HepG2 (cell line): ENCODE results near the gene PDLIM4. TPM values are rescaled to one million over a fixed set of nuclear protein-coding genes. Genes with fewer than 3 reads are reported as not detected.

Source experiments
- BHLHE40 ChIP-seq: IDR thresholded peaks from 2 replicates; pipeline ENCODE4 v1.6.1; 2011; ENCODE audit warnings: low read length, improper control_type of control experiment
- CAMTA2 ChIP-seq: sonication (generic); formaldehyde crosslinking; IDR thresholded peaks from 2 replicates; pipeline ENCODE4 v1.4.0; 2020; ENCODE audit warnings: mild to moderate bottlenecking, missing genetic modification reagents, borderline replicate concordance
- CHD2 ChIP-seq: IDR thresholded peaks from 2 replicates; pipeline ENCODE4 v1.6.1; 2011; ENCODE audit warnings: low read depth, low read length, improper control_type of control experiment
- GABPB1 ChIP-seq: IDR thresholded peaks from 2 replicates; pipeline ENCODE4 v1.6.1; 2016; ENCODE audit warnings: mild to moderate bottlenecking, missing genetic modification reagents, moderate library complexity, missing compliant biosample characterization
- GFI1 ChIP-seq: sonication (generic); formaldehyde crosslinking; IDR thresholded peaks from 2 replicates; pipeline ENCODE4 v1.5.0; 2020; ENCODE audit warnings: missing genetic modification reagents, mild to moderate bottlenecking, borderline replicate concordance
- GLMP ChIP-seq: sonication (generic); formaldehyde crosslinking; IDR thresholded peaks from 2 replicates; pipeline ENCODE4 v1.9.0; 2021; ENCODE audit warnings: missing genetic modification reagents, mild to moderate bottlenecking, borderline replicate concordance
- MEIS1 ChIP-seq: sonication (generic); formaldehyde crosslinking; IDR thresholded peaks from 2 replicates; pipeline ENCODE4 v1.9.0; 2021; ENCODE audit warnings: mild to moderate bottlenecking, missing genetic modification reagents, moderate library complexity, borderline replicate concordance
- PAX8 ChIP-seq: sonication (generic); formaldehyde crosslinking; IDR thresholded peaks from 2 replicates; pipeline ENCODE4 v1.8.0; 2022; ENCODE audit warnings: mild to moderate bottlenecking, missing genetic modification reagents, borderline replicate concordance
- PHF20 ChIP-seq: sonication (generic); formaldehyde crosslinking; IDR thresholded peaks from 2 replicates; pipeline ENCODE4 v1.5.0; 2020; ENCODE audit warnings: mild to moderate bottlenecking, missing genetic modification reagents
- PRMT3 ChIP-seq: sonication (generic); formaldehyde crosslinking; IDR thresholded peaks from 2 replicates; pipeline ENCODE4 v1.8.1; 2022; ENCODE audit warnings: low read depth, mild to moderate bottlenecking, moderate library complexity, missing genetic modification reagents, borderline replicate concordance
- SAFB2 ChIP-seq: sonication (generic); formaldehyde crosslinking; IDR thresholded peaks from 2 replicates; pipeline ENCODE4 v1.5.1; 2020; ENCODE audit warnings: missing genetic modification reagents, low read depth, mild to moderate bottlenecking, borderline replicate concordance
- SIX4 ChIP-seq: sonication (generic); formaldehyde crosslinking; IDR thresholded peaks from 2 replicates; pipeline ENCODE4 v1.4.0; 2020; ENCODE audit warnings: missing genetic modification reagents
- STAG1 ChIP-seq: sonication (generic); formaldehyde crosslinking; IDR thresholded peaks from 2 replicates; pipeline ENCODE4 v1.4.0; 2020; ENCODE audit warnings: missing genetic modification reagents
- ZKSCAN5 ChIP-seq: sonication (generic); formaldehyde crosslinking; IDR thresholded peaks from 2 replicates; pipeline ENCODE4 v1.5.1; 2020; ENCODE audit warnings: mild to moderate bottlenecking, missing genetic modification reagents
- ZNF20 ChIP-seq: sonication (generic); formaldehyde crosslinking; IDR thresholded peaks from 2 replicates; pipeline ENCODE4 v1.4.0; 2020; ENCODE audit warnings: mild to moderate bottlenecking, moderate library complexity, missing genetic modification reagents
- ZNF280D ChIP-seq: sonication (generic); formaldehyde crosslinking; IDR thresholded peaks from 2 replicates; pipeline ENCODE4 v1.5.1; 2020; ENCODE audit warnings: mild to moderate bottlenecking, missing genetic modification reagents
- ZNF414 ChIP-seq: sonication (generic); formaldehyde crosslinking; IDR thresholded peaks from 2 replicates; pipeline ENCODE4 v1.5.0; 2020; ENCODE audit warnings: missing genetic modification reagents
- ZNF724P ChIP-seq: sonication (generic); formaldehyde crosslinking; IDR thresholded peaks from 2 replicates; pipeline ENCODE4 v1.8.0; 2022; ENCODE audit warnings: missing genetic modification reagents, borderline replicate concordance
- ZNF770 ChIP-seq: sonication (generic); formaldehyde crosslinking; IDR thresholded peaks from 2 replicates; pipeline ENCODE4 v1.5.0; 2020; ENCODE audit warnings: mild to moderate bottlenecking, missing genetic modification reagents
- polyA plus RNA-seq, 8 experiments: library from polyadenylated mRNA; depleted of rRNA in 3 of 8; stranded (reverse) in 7 of 8; unstranded in 1 of 8; fragments of >200 nt; fragmentation: Illumina TruSeq in 4 of 8; extraction: Trizol in 4 of 8; gene quantifications; 2 replicates each; pipeline versions ENCODE4 v1.2.1 to v1.2.3, GENCODE V29; 2011 to 2016; ENCODE audit warnings: low read depth in 4 of 8, missing spikeins in 1 of 8, mixed read lengths in 1 of 8; ENCODE audit not compliant: insufficient read depth in 1 of 8
- total RNA-seq, 5 experiments: library from RNA; depleted of rRNA; stranded (reverse); fragments of >200 nt; fragmentation: Illumina TruSeq; extraction: Trizol; gene quantifications; 2 replicates each; pipeline ENCODE4 v1.2.3, GENCODE V29; 2016; ENCODE audit warnings: low read depth in 1 of 5
- TF ChIP-seq, protein P1 (sequence below): sonication (generic); formaldehyde crosslinking; conservative IDR thresholded peaks from 2 replicates; pipeline ENCODE4 v1.5.0; 2020; ENCODE audit warnings: missing genetic modification reagents
- TF ChIP-seq, protein P2 (sequence below): sonication (generic); formaldehyde crosslinking; IDR thresholded peaks from 2 replicates; pipeline ENCODE4 v1.5.0; 2020; ENCODE audit warnings: missing genetic modification reagents, mild to moderate bottlenecking, borderline replicate concordance

PDLIM4 gene
- total and polyA plus RNA-seq, 2 of the 13 experiments (the other 11 are each of a cell fraction or from before 2014, with no cell fraction given) = 1.1 to 2.3 TPM

DNA sequence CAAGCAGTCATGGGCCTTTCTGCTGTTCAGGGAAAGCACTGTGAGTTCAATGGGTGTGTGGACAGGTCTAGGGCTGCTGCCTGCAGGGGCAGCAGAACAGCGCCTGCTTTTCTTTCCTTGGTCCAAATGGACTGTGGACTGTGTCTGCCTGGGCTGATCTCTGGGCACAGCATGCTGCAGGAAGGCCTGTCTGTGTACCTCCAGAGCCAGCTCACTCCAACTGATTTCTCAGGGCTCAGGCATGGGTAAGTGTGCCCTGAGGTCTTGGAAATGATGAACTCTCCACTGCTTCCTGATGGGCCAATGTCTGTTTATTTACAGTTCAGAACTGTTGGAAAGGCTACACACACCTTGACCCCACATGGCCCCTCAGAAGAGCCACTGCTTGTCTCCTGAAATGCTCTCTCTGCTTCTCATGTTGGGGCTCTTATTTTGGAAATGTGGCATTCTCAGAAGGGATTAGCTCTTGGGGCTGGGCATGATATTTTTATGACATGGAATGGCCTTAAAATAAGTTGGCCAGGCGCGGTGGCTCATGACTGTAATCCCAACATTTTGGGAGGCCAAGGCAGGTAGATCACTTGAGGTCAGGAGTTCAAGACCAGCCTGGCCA is 63.7 kb downstream of the PDLIM4 start (continued):
- TF ChIP-seq BHLHE40 (no peak), GFI1 (CRISPR knock-in tag) (no peak), ZNF724P (CRISPR knock-in tag) (no peak), STAG1 (peak; percentile 42), ZNF414 (CRISPR knock-in tag) (no peak), SAFB2 (CRISPR knock-in tag) (no peak), CAMTA2 (CRISPR knock-in tag) (no peak), SIX4 (no peak), PHF20 (CRISPR knock-in tag) (no peak), GABPB1 (CRISPR knock-in tag) (no peak), MEIS1 (CRISPR knock-in tag) (no peak), ZNF280D (CRISPR knock-in tag) (no peak), PAX8 (CRISPR knock-in tag) (no peak), GLMP (CRISPR knock-in tag) (no peak), CHD2 (no peak), ZNF20 (CRISPR knock-in tag) (no peak), ZKSCAN5 (no peak), ZNF770 (CRISPR knock-in tag) (no peak), PRMT3 (no peak)
- TF ChIP-seq, protein P1, sequence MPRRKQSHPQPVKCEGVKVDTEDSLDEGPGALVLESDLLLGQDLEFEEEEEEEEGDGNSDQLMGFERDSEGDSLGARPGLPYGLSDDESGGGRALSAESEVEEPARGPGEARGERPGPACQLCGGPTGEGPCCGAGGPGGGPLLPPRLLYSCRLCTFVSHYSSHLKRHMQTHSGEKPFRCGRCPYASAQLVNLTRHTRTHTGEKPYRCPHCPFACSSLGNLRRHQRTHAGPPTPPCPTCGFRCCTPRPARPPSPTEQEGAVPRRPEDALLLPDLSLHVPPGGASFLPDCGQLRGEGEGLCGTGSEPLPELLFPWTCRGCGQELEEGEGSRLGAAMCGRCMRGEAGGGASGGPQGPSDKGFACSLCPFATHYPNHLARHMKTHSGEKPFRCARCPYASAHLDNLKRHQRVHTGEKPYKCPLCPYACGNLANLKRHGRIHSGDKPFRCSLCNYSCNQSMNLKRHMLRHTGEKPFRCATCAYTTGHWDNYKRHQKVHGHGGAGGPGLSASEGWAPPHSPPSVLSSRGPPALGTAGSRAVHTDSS (CRISPR knock-in tag) = no peak
- TF ChIP-seq, protein P2, sequence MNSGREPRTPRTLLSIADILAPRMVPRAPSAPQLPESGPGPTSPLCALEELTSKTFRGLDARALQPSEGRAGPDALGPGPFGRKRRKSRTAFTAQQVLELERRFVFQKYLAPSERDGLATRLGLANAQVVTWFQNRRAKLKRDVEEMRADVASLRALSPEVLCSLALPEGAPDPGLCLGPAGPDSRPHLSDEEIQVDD (CRISPR knock-in tag) = no peak
